Mesodermal cell (in vitro differentiated cells): Measurements from ENCODE around the gene UGT2B17. TPM values are rescaled to one million over a fixed set of nuclear protein-coding genes. Genes with fewer than 3 reads are reported as not detected.
"Not testable (repeated sequence)": the region's sequence is repeated elsewhere in the genome, so short reads cannot be mapped to it uniquely, and the experiment has no call there.

Experiments
- H3K27ac ChIP-seq: 2 replicates; pipeline ENCODE4 v1.7.0; 2013; ENCODE audit warnings: mild to moderate bottlenecking, low read depth, low read length, moderate library complexity; ENCODE audit not compliant: severe bottlenecking
- H3K36me3 ChIP-seq: 2 replicates; pipeline ENCODE4 v1.7.1; 2013; ENCODE audit warnings: mild to moderate bottlenecking, low read length, moderate library complexity; ENCODE audit not compliant: control insufficient read depth, insufficient read depth
- H3K4me1 ChIP-seq: one replicate; pipeline ENCODE4 v1.7.1; 2013; ENCODE audit warnings: mild to moderate bottlenecking, low read length; ENCODE audit not compliant: insufficient read depth, control insufficient read depth, poor library complexity, severe bottlenecking
- H3K4me3 ChIP-seq: 2 replicates; pipeline ENCODE4 v1.7.0; 2013; ENCODE audit warnings: low read length, control low read depth, mild to moderate bottlenecking; ENCODE audit not compliant: insufficient read depth, poor library complexity, severe bottlenecking; ENCODE audit errors: extremely low read depth
- H3K9me3 ChIP-seq: 2 replicates; pipeline ENCODE4 v1.7.1; 2013; ENCODE audit warnings: mild to moderate bottlenecking, low read length, moderate library complexity; ENCODE audit not compliant: control insufficient read depth
- WGBS, 2 experiments: methylation state at CpG; one replicate each; pipeline ENCODE4 v1.1.5; 2013; ENCODE audit warnings: missing lambda C conversion rate in 2 of 2; ENCODE audit not compliant: insufficient coverage in 2 of 2; 5-methylcytosine and 5-hydroxymethylcytosine counted together
- polyA plus RNA-seq, 2 experiments: library from polyadenylated mRNA; stranded (reverse); fragments of 50-300 nt; gene quantifications; one replicate each; pipeline ENCODE4 v1.2.3, GENCODE V29; 2013

Gene UGT2B17
- not detected for polyA plus RNA-seq (2013, experiment 1 of 2)
- not detected for polyA plus RNA-seq (2013, experiment 2 of 2)

- WGBS, 2 experiments, result 72 to 100% methylated on average over 3 to 4 of the region's 7 CpGs
- no peak within 1 kb of the TSS for H3K4me3 ChIP-seq
- no peaks in the 10 kb centered on the region for H3K4me1 ChIP-seq
- no peak within 1 kb of the TSS for H3K27ac ChIP-seq
- H3K36me3 ChIP-seq, result no peaks in the 10 kb centered on the region
- H3K9me3 ChIP-seq, result no peaks in the 10 kb centered on the region
Observed at GRCh38 chr4:68576272-68577125, at the start of gene UGT2B17. TSS of gene UGT2B17 (minus strand) at chr4:68576322. CDS start at chr4:68568484, 7,838 bp downstream.

GRCh38 chr4:68622731-68623130, 46.6 kb upstream of the UGT2B17 start:
- not testable (repeated sequence) for H3K27ac ChIP-seq, H3K36me3 ChIP-seq, H3K4me3 ChIP-seq, H3K4me1 ChIP-seq, H3K9me3 ChIP-seq
- WGBS, 2 experiments, result 100% methylated on average over 2 of the region's 2 CpGs; no CpG with 5 or more reads in 1 of the 2 experiments

- no peaks in the 10 kb centered on the region for H3K9me3 ChIP-seq
- no peak overlapping the region for H3K27ac ChIP-seq
- H3K36me3 ChIP-seq, result no peaks in the 10 kb centered on the region
- H3K4me3 ChIP-seq, result no peak overlapping the region
- H3K4me1 ChIP-seq, result no peaks in the 10 kb centered on the region
Observed at GRCh38 chr4:68617003-68617698, 41.0 kb upstream of the UGT2B17 start.

- Histone ChIP-seq H3K9me3 (no peaks in the 10 kb centered on the region), H3K36me3 (no peaks in the 10 kb centered on the region), H3K4me3 (no peak overlapping the region), H3K27ac (no peak overlapping the region), H3K4me1 (no peaks in the 10 kb centered on the region)
- WGBS, 2 experiments, result 90 to 96% methylated on average over 5 to 8 of the region's 11 CpGs
Observed at GRCh38 chr4:68615699-68616422, 39.7 kb upstream of the UGT2B17 start.

GRCh38 chr4:68613752-68614151, 37.6 kb upstream of the UGT2B17 start:
- Histone ChIP-seq H3K9me3 (no peaks in the 10 kb centered on the region), H3K4me3 (no peak overlapping the region), H3K36me3 (no peaks in the 10 kb centered on the region), H3K4me1 (no peaks in the 10 kb centered on the region), H3K27ac (no peak overlapping the region)
- WGBS, 2 experiments, result no CpG with 5 or more reads among the region's 1 CpG

GRCh38 chr4:68606240-68606639, 30.1 kb upstream of the UGT2B17 start:
- Histone ChIP-seq H3K9me3 (peaks cover 9% of the 10 kb centered on the region), H3K36me3 (no peaks in the 10 kb centered on the region), H3K4me1 (no peaks in the 10 kb centered on the region), H3K4me3 (no peak overlapping the region), H3K27ac (no peak overlapping the region)
- no CpG with 5 or more reads among the region's 1 CpG for WGBS, 2 experiments

GRCh38 chr4:68599150-68599549, 23.0 kb upstream of the UGT2B17 start:
- 100% methylated on average over 3 of the region's 3 CpGs; no CpG with 5 or more reads in 1 of the 2 experiments for WGBS, 2 experiments
- H3K4me1 ChIP-seq, result no peaks in the 10 kb centered on the region
- H3K9me3 ChIP-seq, result peaks cover 9% of the 10 kb centered on the region
- no peak overlapping the region for H3K4me3 ChIP-seq
- no peaks in the 10 kb centered on the region for H3K36me3 ChIP-seq
- no peak overlapping the region for H3K27ac ChIP-seq

- Histone ChIP-seq H3K4me3 (no peak overlapping the region), H3K9me3 (no peaks in the 10 kb centered on the region), H3K27ac (no peak overlapping the region), H3K4me1 (no peaks in the 10 kb centered on the region), H3K36me3 (no peaks in the 10 kb centered on the region)
- 86 to 95% methylated on average over 2 of the region's 2 CpGs for WGBS, 2 experiments
Observed at GRCh38 chr4:68597482-68597881, 21.4 kb upstream of the UGT2B17 start.

GRCh38 chr4:68594678-68595077, 18.6 kb upstream of the UGT2B17 start:
- no peak overlapping the region for H3K27ac ChIP-seq
- no peaks in the 10 kb centered on the region for H3K4me1 ChIP-seq
- no peak overlapping the region for H3K4me3 ChIP-seq
- H3K36me3 ChIP-seq, result no peaks in the 10 kb centered on the region
- H3K9me3 ChIP-seq, result no peaks in the 10 kb centered on the region

- H3K4me3 ChIP-seq, result no peak overlapping the region
Observed at GRCh38 chr4:68593112-68593511, 17.0 kb upstream of the UGT2B17 start.

More at GRCh38 chr4:68593112-68593511, 17.0 kb upstream of the UGT2B17 start:
- no peaks in the 10 kb centered on the region for H3K9me3 ChIP-seq
- H3K27ac ChIP-seq, result no peak overlapping the region
- no peaks in the 10 kb centered on the region for H3K36me3 ChIP-seq
- 80 to 90% methylated on average over 3 to 4 of the region's 4 CpGs for WGBS, 2 experiments
- H3K4me1 ChIP-seq, result no peaks in the 10 kb centered on the region
